Panc1 (cell line): ENCODE data around the gene WDR82. TPM values are rescaled to one million over a fixed set of nuclear protein-coding genes. Genes with fewer than 3 reads are reported as not detected.

Experiments used
- ATAC-seq: fragments of 200-7000 bp; cut with Tn5 transposase; 2 replicates; pipeline ENCODE4 v1.9.1; 2020; ENCODE audit warnings: mild to moderate bottlenecking, moderate library complexity
- BruUV-seq: library from RNA; stranded (reverse); fragments of 400-500 nt; replicated peaks from 2 replicates; lab custom pipeline; 2021; lab: Mats Ljungman, UMichigan
- CTCF ChIA-PET: fragments of 300-600 bp; sonication (Branson Sonifier 250); formaldehyde crosslinking; loops from one replicate; lab custom pipeline; 2022; ENCODE audit warnings: antibody characterized with exemption; lab: Charles Lee
- POLR2A ChIA-PET: fragments of 300-600 bp; sonication (Branson Sonifier 250); formaldehyde crosslinking; loops from one replicate; lab custom pipeline; 2022; ENCODE audit warnings: antibody characterized with exemption; lab: Charles Lee
- DNase-seq: peaks from one replicate; pipeline ENCODE4 v3.0.0-alpha.2; 2010; ENCODE audit warnings: low read depth, low spot score
- H3K27ac ChIP-seq: 2 replicates; pipeline ENCODE4 v1.5.1; 2011; ENCODE audit warnings: mild to moderate bottlenecking, low read length, inconsistent platforms
- H3K27me3 ChIP-seq: fragments of 200-500 bp; sonication (Bioruptor generic); 2 replicates; pipeline ENCODE4 v1.6.0; 2014; ENCODE audit warnings: low read length, inconsistent platforms; ENCODE audit not compliant: control insufficient read depth, insufficient read depth
- H3K36me3 ChIP-seq: fragments of 200-500 bp; sonication (Bioruptor generic); 2 replicates; pipeline ENCODE4 v1.5.1; 2014; ENCODE audit warnings: inconsistent platforms, mild to moderate bottlenecking, low read length, moderate library complexity; ENCODE audit not compliant: control insufficient read depth, insufficient read depth
- H3K4me1 ChIP-seq: 2 replicates; pipeline ENCODE4 v1.5.1; 2011; ENCODE audit warnings: inconsistent platforms, mild to moderate bottlenecking, low read length, moderate library complexity; ENCODE audit not compliant: control insufficient read depth, insufficient read depth
- H3K4me3 ChIP-seq, 2 experiments: 2 replicates each; pipeline ENCODE4 v1.5.1; 2011 to 2012; ENCODE audit warnings: low read depth in 2 of 2, low read length in 2 of 2, mild to moderate bottlenecking in 2 of 2, inconsistent platforms in 1 of 2, moderate library complexity in 1 of 2
- H3K9me3 ChIP-seq: fragments of 200-500 bp; sonication (Bioruptor generic); 2 replicates; pipeline ENCODE4 v1.5.1; 2014; ENCODE audit warnings: low read depth, mild to moderate bottlenecking, inconsistent platforms, low read length, moderate library complexity; ENCODE audit not compliant: control insufficient read depth, insufficient read depth
- CTCF ChIP-seq: fragments of 450-650 bp; IDR thresholded peaks from 2 replicates; pipeline ENCODE4 v1.5.1; 2017; ENCODE audit warnings: mild to moderate bottlenecking
- POLR2AphosphoS5 ChIP-seq: IDR thresholded peaks from 2 replicates; pipeline ENCODE4 v1.6.1; 2012; ENCODE audit warnings: mild to moderate bottlenecking, low read depth, low read length, moderate library complexity
- REST ChIP-seq, 2 experiments: IDR thresholded peaks; 2 replicates each; pipeline ENCODE4 v1.6.1; 2011 to 2012; ENCODE audit warnings: low read depth in 2 of 2, control low read depth in 1 of 2, low read length in 1 of 2, mild to moderate bottlenecking in 1 of 2, moderate library complexity in 1 of 2; ENCODE audit not compliant: insufficient read depth in 1 of 2
- SIN3A ChIP-seq: IDR thresholded peaks from 2 replicates; pipeline ENCODE4 v1.6.1; 2012; ENCODE audit warnings: low read depth, mild to moderate bottlenecking, low read length, moderate library complexity, borderline replicate concordance; ENCODE audit not compliant: insufficient read depth
- TCF7L2 ChIP-seq: IDR thresholded peaks from 2 replicates; pipeline ENCODE4 v1.6.1; 2011; ENCODE audit warnings: mild to moderate bottlenecking, low read depth, low read length, inconsistent platforms
- in situ Hi-C: cut with HindIII; loops from 2 replicates; pipeline ENCODE4 v1.10.0; 2016; ENCODE audit warnings: low sequenced_read_pairs, low pct_unique_long_range_greater_than_20kb
- intact Hi-C: fragments of 100-400 bp; cut with micrococcal nuclease; formaldehyde crosslinking; loops from one replicate; pipeline ENCODE4 v1.10.0; 2022; ENCODE audit not compliant: unreplicated experiment
- total RNA-seq: library from RNA; stranded (reverse); gene quantifications from one replicate; pipeline ENCODE4 v1.2.1, GENCODE V29; 2021; ENCODE audit not compliant: unreplicated experiment

WDR82 gene
- total RNA-seq, 1 experiment from 2014 or later: 57.9 TPM

GRCh38 chr3:52281981-52282801 is 3.7 kb upstream of the WDR82 start:
- TF ChIP-seq TCF7L2: peak; percentile 48; the same call in 1 of the 2 replicates
- no peak for TF ChIP-seq POLR2AphosphoS5
- no peak for TF ChIP-seq SIN3A
- no peak for TF ChIP-seq CTCF
- no peak for TF ChIP-seq REST (IDR thresholded peaks at IDR 0.05; ENCODE audit: insufficient read depth in 1 of 2, low read depth in 2 of 2, low read length in 1 of 2)
- intact Hi-C loops (no loop called here), in situ Hi-C loops (no loop called here)
- Histone ChIP-seq H3K4me3 (no peak overlapping the region), H3K9me3 (no peaks in the 10 kb centered on the region), H3K27me3 (no peaks in the 10 kb centered on the region), H3K4me1 (peaks cover 30% of the 10 kb centered on the region), H3K36me3 (peaks cover 1% of the 10 kb centered on the region; the same call in 1 of the 2 replicates), H3K27ac (peak overlapping the region; percentile 82)
- ChIA-PET CTCF (no interaction called here), POLR2A (interaction anchor here (0.5 to 0.8 kb wide), 2 partner anchors 15 to 57 kb away, joined by 3 to 5 read pairs; no protein-coding TSS in a partner anchor)
- DNase-seq: no peak
- BruUV-seq: no TSS peak
- ATAC-seq: no peak

- intact Hi-C loops: no loop called here
- POLR2A ChIA-PET: no interaction called here
- no peak for TF ChIP-seq REST (IDR thresholded peaks at IDR 0.05; ENCODE audit: insufficient read depth in 1 of 2, low read depth in 2 of 2, low read length in 1 of 2)
- no peak for TF ChIP-seq CTCF
- no peak for TF ChIP-seq POLR2AphosphoS5
- no peak for TF ChIP-seq SIN3A
- no peak for TF ChIP-seq TCF7L2
- Histone ChIP-seq H3K4me3 (peak overlapping the region in 1 of 2 experiments; percentile 7; a peak in 1 of 4 replicates), H3K27ac (peak overlapping the region; percentile 87), H3K9me3 (no peaks in the 10 kb centered on the region), H3K27me3 (no peaks in the 10 kb centered on the region), H3K36me3 (peaks cover 4% of the 10 kb centered on the region; the same call in 1 of the 2 replicates), H3K4me1 (peaks cover 27% of the 10 kb centered on the region)
- ATAC-seq: no peak
- no TSS peak for BruUV-seq
- CTCF ChIA-PET: no interaction called here
- DNase-seq: no peak
- in situ Hi-C loops: no loop called here
Observed at GRCh38 chr3:52280050-52280461, 1.6 kb upstream of the WDR82 start.
